HCT116 (cell line): ENCODE data around the gene GGPS1. TPM values are rescaled to one million over a fixed set of nuclear protein-coding genes. Genes with fewer than 3 reads are reported as not detected.

Experiments
- ATAC-seq: fragments of 200-7000 bp; cut with Tn5 transposase; 2 replicates; pipeline ENCODE4 v1.9.1; 2020; ENCODE audit warnings: mild to moderate bottlenecking, moderate library complexity
- BruUV-seq: library from RNA; stranded (reverse); fragments of 400-500 nt; replicated peaks from 2 replicates; lab custom pipeline; 2021; lab: Mats Ljungman, UMichigan
- CTCF ChIA-PET: fragments of 300-600 bp; sonication (Branson Sonifier 250); formaldehyde crosslinking; loops from one replicate; lab custom pipeline; 2021; ENCODE audit warnings: antibody characterized with exemption; lab: Charles Lee
- POLR2A ChIA-PET: fragments of 300-600, 350-600 bp; sonication (Branson Sonifier 250); formaldehyde crosslinking; loops from one replicate; lab custom pipeline; 2021; ENCODE audit warnings: antibody characterized with exemption; lab: Charles Lee
- RAD21 ChIA-PET, 2 experiments: fragments of 300-600 bp; sonication (Branson Sonifier 250); formaldehyde crosslinking; loops; one replicate each; lab custom pipeline; 2023; ENCODE audit warnings: low total read pairs in 2 of 2; ENCODE audit not compliant: uncharacterized antibody in 2 of 2, unreplicated experiment in 2 of 2, low non-redundant PET in 1 of 2; lab: Charles Lee
- DNase-seq: peaks from one replicate; pipeline ENCODE4 v3.0.0-alpha.2; 2010; ENCODE audit warnings: low read depth, low spot score
- H2AFZ ChIP-seq: fragments of 200-600 bp; shearing (Covaris generic), sonication (generic); 2 replicates; pipeline ENCODE4 v1.6.1; 2017; ENCODE audit warnings: low read depth, mixed run types, mixed read lengths, antibody characterized with exemption, low read length; ENCODE audit not compliant: poor library complexity, severe bottlenecking
- H3K27ac ChIP-seq: 2 replicates; pipeline ENCODE4 v1.5.1; 2012; ENCODE audit warnings: low read depth, low read length
- H3K27me3 ChIP-seq: fragments of 200-600 bp; sonication (generic); 2 replicates; pipeline ENCODE4 v1.6.1; 2016; ENCODE audit warnings: mixed run types, low read length, mixed read lengths; ENCODE audit not compliant: insufficient read depth
- H3K36me3 ChIP-seq, 2 experiments: fragments of 200-500 bp in 1 of 2; fragments of 200-600 bp in 1 of 2; sonication (Bioruptor generic) in 1 of 2; sonication (generic) in 1 of 2; 2 replicates each; pipeline versions ENCODE4 v1.5.1 to v1.6.1; 2014 to 2016; ENCODE audit warnings: low read length in 2 of 2, inconsistent platforms in 1 of 2, mixed read lengths in 1 of 2, mixed run types in 1 of 2; ENCODE audit not compliant: insufficient read depth in 2 of 2, control insufficient read depth in 1 of 2
- H3K4me1 ChIP-seq, 2 experiments: fragments of 200-600 bp in 1 of 2; sonication (generic) in 1 of 2; 2 replicates each; pipeline versions ENCODE4 v1.5.1 to v1.6.1; 2012 to 2017; ENCODE audit warnings: low read length in 2 of 2, inconsistent platforms in 1 of 2, mild to moderate bottlenecking in 1 of 2, mixed read lengths in 1 of 2, mixed run types in 1 of 2, moderate library complexity in 1 of 2; ENCODE audit not compliant: insufficient read depth in 2 of 2, control insufficient read depth in 1 of 2
- H3K4me2 ChIP-seq: fragments of 200-600 bp; sonication (generic); 2 replicates; pipeline ENCODE4 v1.6.1; 2017; ENCODE audit warnings: mixed run types, low read length, mixed read lengths
- H3K4me3 ChIP-seq, 2 experiments: fragments of 200-600 bp in 1 of 2; sonication (generic) in 1 of 2; replicated peaks in 1 of 2; 2 replicates each; pipeline ENCODE4 v1.5.1; 2011 to 2016; ENCODE audit warnings: low read length in 2 of 2, control low read depth in 1 of 2, low read depth in 1 of 2, mild to moderate bottlenecking in 1 of 2, mixed read lengths in 1 of 2, mixed run types in 1 of 2
- H3K79me2 ChIP-seq: fragments of 200-600 bp; sonication (generic); 2 replicates; pipeline ENCODE4 v1.6.1; 2017; ENCODE audit warnings: mild to moderate bottlenecking, mixed run types, low read length, moderate library complexity, mixed read lengths; ENCODE audit not compliant: insufficient read depth
- H3K9ac ChIP-seq: fragments of 200-600 bp; sonication (generic); 2 replicates; pipeline ENCODE4 v1.6.1; 2016; ENCODE audit warnings: low read length, mixed read lengths
- H3K9me2 ChIP-seq: fragments of 200-600 bp; sonication (generic), shearing (Covaris generic); 2 replicates; pipeline ENCODE4 v1.6.1; 2017; ENCODE audit warnings: mixed run types, mild to moderate bottlenecking, moderate library complexity; ENCODE audit not compliant: insufficient read depth
- H3K9me3 ChIP-seq, 2 experiments: fragments of 200-500 bp in 1 of 2; fragments of 200-600 bp in 1 of 2; sonication (Bioruptor generic) in 1 of 2; sonication (generic) in 1 of 2; 2 replicates each; pipeline ENCODE4 v1.6.1; 2014 to 2017; ENCODE audit warnings: low read length in 2 of 2, mixed read lengths in 2 of 2, inconsistent platforms in 1 of 2, low read depth in 1 of 2, mild to moderate bottlenecking in 1 of 2, mixed run types in 1 of 2, moderate library complexity in 1 of 2; ENCODE audit not compliant: control insufficient read depth in 1 of 2, insufficient read depth in 1 of 2
- H4K20me1 ChIP-seq: fragments of 200-600 bp; sonication (generic), shearing (Covaris generic); 2 replicates; pipeline ENCODE4 v1.6.1; 2017; ENCODE audit warnings: mixed run types, mild to moderate bottlenecking, moderate library complexity; ENCODE audit not compliant: insufficient read depth
- CEBPB ChIP-seq: IDR thresholded peaks from 2 replicates; pipeline ENCODE4 v1.6.1; 2012; ENCODE audit warnings: low read depth
- EGR1 ChIP-seq: IDR thresholded peaks from 2 replicates; pipeline ENCODE4 v1.6.1; 2012; ENCODE audit warnings: low read depth
- ELF1 ChIP-seq: IDR thresholded peaks from 2 replicates; pipeline ENCODE4 v1.6.1; 2012; ENCODE audit warnings: low read depth, borderline replicate concordance
- EZH2 ChIP-seq: fragments of 200-600 bp; sonication (generic); IDR thresholded peaks from 2 replicates; pipeline ENCODE4 v1.6.1; 2017; ENCODE audit warnings: antibody characterized with exemption, mixed run types
- EZH2phosphoT487 ChIP-seq: fragments of 200-600 bp; IDR thresholded peaks from 2 replicates; pipeline ENCODE4 v1.6.1; 2018; ENCODE audit warnings: antibody characterized with exemption, borderline replicate concordance
- POLR2A ChIP-seq: IDR thresholded peaks from 2 replicates; pipeline ENCODE4 v1.7.0; 2011; ENCODE audit warnings: borderline replicate concordance; ENCODE audit not compliant: insufficient read depth, insufficient read length; ENCODE audit errors: extremely low read depth
- POLR2AphosphoS5 ChIP-seq: IDR thresholded peaks from 2 replicates; pipeline ENCODE4 v1.6.1; 2011; ENCODE audit warnings: mild to moderate bottlenecking, low read depth, low read length, moderate library complexity
- RAD21 ChIP-seq: IDR thresholded peaks from 2 replicates; pipeline ENCODE4 v1.6.1; 2012; ENCODE audit warnings: low read depth, mild to moderate bottlenecking
- REST ChIP-seq: IDR thresholded peaks from 2 replicates; pipeline ENCODE4 v1.6.1; 2012; ENCODE audit warnings: low read depth
- SRF ChIP-seq: IDR thresholded peaks from 2 replicates; pipeline ENCODE4 v1.6.1; 2012; ENCODE audit warnings: low read depth
- TCF7L2 ChIP-seq: IDR thresholded peaks from 2 replicates; pipeline ENCODE4 v1.7.0; 2011; ENCODE audit warnings: borderline replicate concordance, inconsistent platforms; ENCODE audit not compliant: insufficient read depth, insufficient read length; ENCODE audit errors: extremely low read depth
- YY1 ChIP-seq: IDR thresholded peaks from 2 replicates; pipeline ENCODE4 v1.6.1; 2011; ENCODE audit warnings: low read length, low read depth, moderate library complexity, mild to moderate bottlenecking; ENCODE audit not compliant: insufficient replicate concordance; ENCODE audit errors: extremely low read depth
- ZBTB33 ChIP-seq: IDR thresholded peaks from 2 replicates; pipeline ENCODE4 v1.6.1; 2011; ENCODE audit warnings: mild to moderate bottlenecking, low read length, moderate library complexity; ENCODE audit not compliant: insufficient replicate concordance; ENCODE audit errors: extremely low read depth
- ZNF274 ChIP-seq: fragments of 200-500 bp; sonication (Bioruptor generic); IDR thresholded peaks from 2 replicates; pipeline ENCODE4 v1.6.1; 2014; ENCODE audit warnings: mild to moderate bottlenecking, low read depth, low read length, inconsistent platforms
- intact Hi-C: fragments of 100-400 bp; cut with micrococcal nuclease; formaldehyde crosslinking; loops from 2 replicates; pipeline ENCODE4 v1.10.0; 2022
- total RNA-seq: library from RNA; stranded (reverse); gene quantifications from one replicate; pipeline ENCODE4 v1.2.1, GENCODE V29; 2021; ENCODE audit not compliant: unreplicated experiment
- TF ChIP-seq, protein P1 (sequence below), 3 experiments: fragments of 200-600 bp in 1 of 3; sonication (generic) in 1 of 3; IDR thresholded peaks in 2 of 3; conservative IDR thresholded peaks in 1 of 3; 2 replicates each; pipeline ENCODE4 v1.5.1; 2012 to 2017; ENCODE audit warnings: low read depth in 2 of 3, low read length in 2 of 3, antibody characterized with exemption in 1 of 3, borderline replicate concordance in 1 of 3, control low read depth in 1 of 3, mild to moderate bottlenecking in 1 of 3, mixed read lengths in 1 of 3, mixed run types in 1 of 3, moderate library complexity in 1 of 3; ENCODE audit not compliant: insufficient read depth in 1 of 3

GGPS1 gene
- total RNA-seq, 1 experiment from 2014 or later = 30.6 TPM

GRCh38 chr1:235297579-235297978 is 30.8 kb upstream of the GGPS1 start:
- no peak for TF ChIP-seq EZH2
- no peak for TF ChIP-seq YY1
- no peak for TF ChIP-seq ZBTB33
- no peak for TF ChIP-seq CEBPB
- TF ChIP-seq POLR2A = no peak
- TF ChIP-seq ELF1 = no peak
- no peak for TF ChIP-seq TCF7L2
- no peak for TF ChIP-seq POLR2AphosphoS5
- TF ChIP-seq, protein P1, sequence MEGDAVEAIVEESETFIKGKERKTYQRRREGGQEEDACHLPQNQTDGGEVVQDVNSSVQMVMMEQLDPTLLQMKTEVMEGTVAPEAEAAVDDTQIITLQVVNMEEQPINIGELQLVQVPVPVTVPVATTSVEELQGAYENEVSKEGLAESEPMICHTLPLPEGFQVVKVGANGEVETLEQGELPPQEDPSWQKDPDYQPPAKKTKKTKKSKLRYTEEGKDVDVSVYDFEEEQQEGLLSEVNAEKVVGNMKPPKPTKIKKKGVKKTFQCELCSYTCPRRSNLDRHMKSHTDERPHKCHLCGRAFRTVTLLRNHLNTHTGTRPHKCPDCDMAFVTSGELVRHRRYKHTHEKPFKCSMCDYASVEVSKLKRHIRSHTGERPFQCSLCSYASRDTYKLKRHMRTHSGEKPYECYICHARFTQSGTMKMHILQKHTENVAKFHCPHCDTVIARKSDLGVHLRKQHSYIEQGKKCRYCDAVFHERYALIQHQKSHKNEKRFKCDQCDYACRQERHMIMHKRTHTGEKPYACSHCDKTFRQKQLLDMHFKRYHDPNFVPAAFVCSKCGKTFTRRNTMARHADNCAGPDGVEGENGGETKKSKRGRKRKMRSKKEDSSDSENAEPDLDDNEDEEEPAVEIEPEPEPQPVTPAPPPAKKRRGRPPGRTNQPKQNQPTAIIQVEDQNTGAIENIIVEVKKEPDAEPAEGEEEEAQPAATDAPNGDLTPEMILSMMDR (IDR thresholded peaks at IDR 0.05 in 2 of 3, conservative IDR thresholded peaks at IDR 0.05 in 1 of 3; ENCODE audit: borderline replicate concordance in 1 of 3, insufficient read depth in 1 of 3, low read depth in 2 of 3, low read length in 2 of 3) = no peak
- no peak for TF ChIP-seq ZNF274
- no peak for TF ChIP-seq SRF
- no peak for TF ChIP-seq REST
- TF ChIP-seq EGR1 = no peak
- no peak for TF ChIP-seq EZH2phosphoT487
- TF ChIP-seq RAD21 = no peak
- DNase-seq = no peak
- Histone ChIP-seq H3K9me2 (no peaks in the 10 kb centered on the region), H3K9me3 (no peaks in the 10 kb centered on the region), H3K9ac (no peak overlapping the region), H3K4me3 (no peak overlapping the region), H3K4me2 (no peak overlapping the region), H3K27me3 (no peaks in the 10 kb centered on the region), H3K79me2 (peaks cover 93% of the 10 kb centered on the region), H2AFZ (no peak overlapping the region), H3K4me1 (peaks cover 23 to 28% of the 10 kb centered on the region in 2 experiments), H3K27ac (no peak overlapping the region), H4K20me1 (peaks cover 6% of the 10 kb centered on the region; the same call in 1 of the 2 replicates), H3K36me3 (no peaks in the 10 kb centered on the region)
- ChIA-PET POLR2A (no interaction called here), RAD21 (no interaction called here), CTCF (no interaction called here)
- intact Hi-C loops = no loop called here
- ATAC-seq = no peak
- BruUV-seq = no TSS peak
